Measurements from ENCODE around the gene PRXL2B. TPM values are rescaled to one million over a fixed set of nuclear protein-coding genes. Genes with fewer than 3 reads are reported as not detected.
A peak's percentile ranks its signal among the peaks of the same experiment; 100 is the strongest.

PRXL2B gene
- total RNA-seq, 1 donor from 2014 or later = 26.3 TPM

DNA sequence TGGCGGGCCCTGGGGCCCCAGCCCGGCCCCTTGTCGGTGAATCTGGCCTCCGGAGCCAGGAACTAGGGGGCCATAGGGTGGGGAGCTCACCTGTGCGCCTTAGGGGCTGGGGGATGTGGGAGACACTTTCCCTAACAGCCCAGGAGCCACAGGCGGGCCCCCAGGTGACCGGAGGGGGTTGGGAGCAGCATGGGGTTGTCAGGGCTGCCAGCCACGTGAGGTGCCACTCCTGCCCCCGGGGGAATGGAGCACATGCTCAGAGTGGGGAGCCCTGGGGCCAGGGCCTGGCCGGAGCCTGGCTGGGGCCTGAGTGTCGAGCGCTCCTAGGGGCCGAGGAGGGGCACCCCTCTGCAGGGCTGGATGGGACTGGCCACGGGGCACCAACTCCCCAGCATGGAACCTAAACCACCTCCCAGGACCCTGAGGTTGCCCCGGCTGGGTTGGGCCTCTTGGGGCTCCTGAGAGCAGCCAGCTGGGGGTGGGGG, 19.9 kb downstream of the PRXL2B start:
- H3K27ac ChIP-seq = no peak overlapping the region
- no peaks in the 10 kb centered on the region for H3K9me3 ChIP-seq
- no peak overlapping the region for H3K4me3 ChIP-seq
- ATAC-seq (no peak), DNase-seq (peak; percentile 34)
- TF ChIP-seq, protein P1, sequence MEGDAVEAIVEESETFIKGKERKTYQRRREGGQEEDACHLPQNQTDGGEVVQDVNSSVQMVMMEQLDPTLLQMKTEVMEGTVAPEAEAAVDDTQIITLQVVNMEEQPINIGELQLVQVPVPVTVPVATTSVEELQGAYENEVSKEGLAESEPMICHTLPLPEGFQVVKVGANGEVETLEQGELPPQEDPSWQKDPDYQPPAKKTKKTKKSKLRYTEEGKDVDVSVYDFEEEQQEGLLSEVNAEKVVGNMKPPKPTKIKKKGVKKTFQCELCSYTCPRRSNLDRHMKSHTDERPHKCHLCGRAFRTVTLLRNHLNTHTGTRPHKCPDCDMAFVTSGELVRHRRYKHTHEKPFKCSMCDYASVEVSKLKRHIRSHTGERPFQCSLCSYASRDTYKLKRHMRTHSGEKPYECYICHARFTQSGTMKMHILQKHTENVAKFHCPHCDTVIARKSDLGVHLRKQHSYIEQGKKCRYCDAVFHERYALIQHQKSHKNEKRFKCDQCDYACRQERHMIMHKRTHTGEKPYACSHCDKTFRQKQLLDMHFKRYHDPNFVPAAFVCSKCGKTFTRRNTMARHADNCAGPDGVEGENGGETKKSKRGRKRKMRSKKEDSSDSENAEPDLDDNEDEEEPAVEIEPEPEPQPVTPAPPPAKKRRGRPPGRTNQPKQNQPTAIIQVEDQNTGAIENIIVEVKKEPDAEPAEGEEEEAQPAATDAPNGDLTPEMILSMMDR (IDR thresholded peaks at IDR 0.05) = no peak
- intact Hi-C loops (cut with DNase I) = no loop called here
- peaks cover 24% of the 10 kb centered on the region for H3K27me3 ChIP-seq (ENCODE audit: low read depth)
- H3K36me3 ChIP-seq = no peaks in the 10 kb centered on the region
- peaks cover 6% of the 10 kb centered on the region for H3K4me1 ChIP-seq

- no peaks in the 10 kb centered on the region for H3K36me3 ChIP-seq
- H3K27me3 ChIP-seq (ENCODE audit: low read depth) = peaks cover 27% of the 10 kb centered on the region
- DNase-seq (peak; percentile 39), ATAC-seq (no peak)
- intact Hi-C loops (cut with DNase I) = no loop called here
- H3K4me1 ChIP-seq = peaks cover 6% of the 10 kb centered on the region
- H3K4me3 ChIP-seq = no peak overlapping the region
- H3K9me3 ChIP-seq = no peaks in the 10 kb centered on the region
- TF ChIP-seq, protein P1 (IDR thresholded peaks at IDR 0.05) = no peak
- H3K27ac ChIP-seq = no peak overlapping the region
These were observed 20.5 kb downstream of the PRXL2B start for GRCh38 chr1:2606881-2607621.

GRCh38 chr1:2607641-2608091, 21.1 kb downstream of the PRXL2B start:
- Histone ChIP-seq H3K27me3 (ENCODE audit: low read depth) (peaks cover 28% of the 10 kb centered on the region), H3K4me3 (no peak overlapping the region), H3K9me3 (no peaks in the 10 kb centered on the region), H3K4me1 (peaks cover 6% of the 10 kb centered on the region), H3K36me3 (no peaks in the 10 kb centered on the region), H3K27ac (no peak overlapping the region)
- TF ChIP-seq, protein P1 (IDR thresholded peaks at IDR 0.05) = no peak
- DNase-seq (peak; percentile 43), ATAC-seq (no peak)
- intact Hi-C loops (cut with DNase I) = no loop called here

DNA sequence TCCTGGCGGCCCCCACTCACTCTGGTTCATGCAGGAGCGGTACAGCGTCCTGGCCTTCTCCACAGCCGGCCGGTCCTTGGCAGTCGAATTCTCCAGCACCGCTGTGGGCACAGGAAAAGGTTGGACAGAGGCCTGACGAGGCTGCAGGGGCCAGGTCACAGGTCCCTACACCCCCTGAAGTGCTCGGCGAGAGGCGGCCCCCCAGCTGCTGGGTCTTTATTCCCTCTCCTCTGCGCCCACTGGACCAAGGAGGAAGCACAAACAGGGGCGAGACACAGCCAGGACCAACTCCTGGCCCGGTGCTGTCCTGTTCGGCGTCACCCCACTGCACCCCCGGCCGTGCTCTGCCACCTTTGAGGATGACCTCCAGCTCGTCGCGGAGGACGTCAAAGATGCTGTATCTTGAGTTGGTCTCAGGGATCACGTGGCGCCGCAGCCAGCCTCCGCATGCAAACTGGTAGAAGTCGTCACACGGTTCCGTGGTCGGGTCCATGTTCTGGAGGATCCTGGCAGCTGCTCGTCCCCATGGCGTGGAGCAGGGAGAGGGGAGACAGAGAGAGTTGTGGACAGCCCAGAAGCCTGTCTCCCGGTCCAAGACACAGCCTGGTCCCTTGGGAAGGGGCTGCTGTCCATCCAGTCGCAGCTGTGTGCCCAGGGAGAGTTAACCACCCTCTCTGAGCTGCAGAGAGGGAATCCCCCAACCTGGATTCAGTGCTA, 22.9 kb downstream of the PRXL2B start:
- Histone ChIP-seq H3K9me3 (peaks cover 9% of the 10 kb centered on the region), H3K4me1 (peaks cover 6% of the 10 kb centered on the region), H3K36me3 (no peaks in the 10 kb centered on the region), H3K27me3 (ENCODE audit: low read depth) (peaks cover 21% of the 10 kb centered on the region), H3K27ac (no peak overlapping the region), H3K4me3 (no peak overlapping the region)
- DNase-seq (peak; percentile 43), ATAC-seq (no peak)
- TF ChIP-seq, protein P1 (IDR thresholded peaks at IDR 0.05) = no peak
- intact Hi-C loops (cut with DNase I) = no loop called here

DNA sequence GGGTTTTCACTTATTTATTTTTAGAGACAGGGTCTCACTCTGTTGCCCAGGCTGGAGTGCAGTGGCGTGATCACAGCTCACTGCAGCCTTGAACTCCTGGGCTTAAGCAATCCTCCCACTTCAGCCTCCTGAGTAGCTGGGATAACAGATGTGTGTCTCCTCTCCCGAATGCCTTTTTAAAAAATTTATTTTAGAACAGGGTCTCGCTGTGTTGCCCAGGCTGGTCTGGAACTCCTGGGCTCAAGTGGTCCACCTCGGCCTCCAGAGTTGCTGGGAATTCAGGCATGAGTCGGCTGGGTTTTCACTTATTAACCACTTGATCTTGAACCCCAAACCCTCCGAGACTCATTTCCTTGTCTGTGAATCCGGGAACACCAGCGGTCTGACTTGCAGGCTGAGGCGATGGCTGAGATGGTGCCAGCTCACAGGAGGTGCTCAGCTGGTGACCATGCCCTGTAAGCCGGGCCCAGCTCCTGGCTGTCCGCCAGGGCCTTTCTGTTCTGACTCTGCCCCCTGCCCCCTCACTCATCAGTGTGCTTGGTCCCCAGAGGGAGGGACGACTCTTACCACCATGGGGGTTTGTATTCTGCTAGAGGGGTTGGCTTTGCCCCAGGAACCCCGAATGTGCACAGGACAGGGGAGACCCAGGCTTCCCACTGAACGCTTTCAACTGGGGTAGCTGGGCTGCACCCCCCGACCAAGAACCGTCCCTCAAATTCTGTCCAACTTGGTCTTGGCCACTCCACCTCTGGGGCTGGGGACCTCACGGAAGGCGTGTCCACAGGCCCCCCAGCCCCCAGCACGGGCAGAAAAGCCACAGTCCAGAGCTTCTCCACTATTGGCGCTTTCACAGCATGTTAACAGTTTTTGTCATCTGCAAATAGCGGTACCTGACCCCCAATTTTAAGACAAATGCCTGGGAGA, 23.7 kb downstream of the PRXL2B start:
- Histone ChIP-seq H3K36me3 (no peaks in the 10 kb centered on the region), H3K9me3 (peaks cover 13% of the 10 kb centered on the region), H3K4me1 (peaks cover 6% of the 10 kb centered on the region), H3K27me3 (ENCODE audit: low read depth) (peaks cover 17% of the 10 kb centered on the region), H3K4me3 (no peak overlapping the region), H3K27ac (no peak overlapping the region)
- DNase-seq (peak; percentile 48), ATAC-seq (no peak)
- TF ChIP-seq, protein P1 (IDR thresholded peaks at IDR 0.05) = no peak
- intact Hi-C loops (cut with DNase I) = no loop called here

Measured in lower lobe of right lung (tissue), 2 donors.